Breast epithelium (tissue), 4 donors: Measurements from ENCODE around the gene IVD. TPM values are rescaled to one million over a fixed set of nuclear protein-coding genes. Genes with fewer than 3 reads are reported as not detected.
A peak's percentile ranks its signal among the peaks of the same experiment; 100 is the strongest.

ENCODE experiments used
- DNase-seq, 2 donors: peaks; one replicate each; pipeline ENCODE4 v3.0.0-alpha.2; 2019; ENCODE audit warnings: low spot score in 2 of 2
- H3K27ac ChIP-seq, 2 donors: fragments of 200-600 bp; sonication (generic) in 1 of 2; one replicate each; pipeline ENCODE4 v1.5.1; 2016 to 2019; ENCODE audit warnings: mild to moderate bottlenecking in 1 of 2
- H3K27me3 ChIP-seq, 2 donors: fragments of 200-600 bp; sonication (generic) in 1 of 2; one replicate each; pipeline versions ENCODE4 v1.5.1 to v1.6.0; 2017 to 2019; ENCODE audit warnings: control low read depth in 1 of 2, mild to moderate bottlenecking in 1 of 2
- H3K36me3 ChIP-seq: fragments of 200-600 bp; one replicate; pipeline ENCODE4 v1.5.1; 2019
- H3K4me1 ChIP-seq, 2 donors: fragments of 200-600 bp; sonication (generic); one replicate each; pipeline ENCODE4 v1.5.1; 2016 to 2019; ENCODE audit warnings: control low read depth in 1 of 2
- H3K4me3 ChIP-seq, 3 donors: fragments of 200-600 bp; sonication (generic); 1 replicate in 2 of 3; 2 replicates in 1 of 3; pipeline ENCODE4 v1.5.1; 2016 to 2019; ENCODE audit warnings: mild to moderate bottlenecking in 3 of 3, moderate library complexity in 2 of 3
- H3K9me3 ChIP-seq, 2 donors: fragments of 200-600 bp; sonication (generic) in 1 of 2; one replicate each; pipeline ENCODE4 v1.5.1; 2016 to 2019; ENCODE audit warnings: control low read depth in 1 of 2
- POLR2A ChIP-seq: fragments of 450-650 bp; IDR thresholded peaks from one replicate; pipeline ENCODE4 v1.6.1; 2016; ENCODE audit warnings: antibody characterized with exemption, mild to moderate bottlenecking, moderate library complexity
- POLR2AphosphoS5 ChIP-seq, 3 donors: sonication (generic); formaldehyde crosslinking; IDR thresholded peaks; one replicate each; pipeline ENCODE4 v1.6.1; 2017; ENCODE audit warnings: antibody characterized with exemption in 3 of 3
- intact Hi-C: fragments of 100-400 bp; cut with DNase I; formaldehyde crosslinking; loops from one replicate; pipeline ENCODE4 v1.15.1; 2023; ENCODE audit warnings: low total_unique reads
- total RNA-seq, 3 donors: library from RNA; depleted of rRNA; stranded (reverse); fragments of >200 nt; gene quantifications; one replicate each; pipeline ENCODE4 v1.1.0, GENCODE V29; 2016
- TF ChIP-seq, protein P1 (sequence below), 3 donors: fragments of 450-650 bp; IDR thresholded peaks; one replicate each; pipeline ENCODE4 v1.5.1; 2016 to 2017; ENCODE audit warnings: antibody characterized with exemption in 3 of 3, mild to moderate bottlenecking in 3 of 3, moderate library complexity in 3 of 3

IVD gene
- total RNA-seq, 3 donors from 2014 or later = 43.8 to 72.7 (median 62.6) TPM

DNA sequence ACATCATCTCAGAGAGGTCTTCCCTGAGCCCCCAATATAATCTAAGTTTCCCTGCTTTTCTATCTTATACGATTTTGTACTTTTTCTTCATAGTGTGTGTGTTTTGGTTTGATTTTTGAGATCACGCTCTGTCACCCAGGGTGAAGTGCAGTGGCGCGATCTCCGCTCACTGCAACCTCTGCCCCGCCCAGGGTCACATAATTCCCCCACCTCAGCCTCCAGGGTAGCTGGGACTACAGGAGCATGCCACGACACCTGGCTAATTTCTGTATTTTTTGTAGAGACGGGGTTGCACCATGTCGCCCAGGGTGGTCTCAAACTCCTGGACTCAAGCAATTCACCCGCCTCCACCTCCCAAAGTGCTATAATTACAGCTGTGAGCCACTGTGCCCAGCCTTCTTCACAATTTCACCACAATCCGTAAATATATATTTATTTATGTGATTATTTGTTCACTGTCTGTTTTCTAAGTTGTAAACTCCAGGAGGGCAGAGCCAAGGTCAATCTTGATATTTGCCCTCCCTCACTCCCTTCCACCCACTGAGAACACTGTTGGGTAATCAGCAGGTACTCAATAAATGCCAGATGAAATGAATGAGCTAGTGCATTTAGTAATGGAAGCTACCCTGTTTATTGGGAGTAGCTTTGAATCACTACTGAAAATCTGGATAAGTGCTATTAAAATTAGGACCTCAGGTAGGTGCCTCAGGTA lies 23.6 kb upstream of the IVD start:
- Histone ChIP-seq H3K4me3 (no peak overlapping the region), H3K4me1 (peaks cover 0 to 5% of the 10 kb centered on the region in 2 donors), H3K9me3 (no peaks in the 10 kb centered on the region), H3K27me3 (no peaks in the 10 kb centered on the region), H3K36me3 (no peaks in the 10 kb centered on the region), H3K27ac (peak overlapping the region in 1 of 2 donors; percentile 58)
- no peak for TF ChIP-seq POLR2AphosphoS5 (IDR thresholded peaks at IDR 0.05)
- no peak for TF ChIP-seq POLR2A
- TF ChIP-seq, protein P1, sequence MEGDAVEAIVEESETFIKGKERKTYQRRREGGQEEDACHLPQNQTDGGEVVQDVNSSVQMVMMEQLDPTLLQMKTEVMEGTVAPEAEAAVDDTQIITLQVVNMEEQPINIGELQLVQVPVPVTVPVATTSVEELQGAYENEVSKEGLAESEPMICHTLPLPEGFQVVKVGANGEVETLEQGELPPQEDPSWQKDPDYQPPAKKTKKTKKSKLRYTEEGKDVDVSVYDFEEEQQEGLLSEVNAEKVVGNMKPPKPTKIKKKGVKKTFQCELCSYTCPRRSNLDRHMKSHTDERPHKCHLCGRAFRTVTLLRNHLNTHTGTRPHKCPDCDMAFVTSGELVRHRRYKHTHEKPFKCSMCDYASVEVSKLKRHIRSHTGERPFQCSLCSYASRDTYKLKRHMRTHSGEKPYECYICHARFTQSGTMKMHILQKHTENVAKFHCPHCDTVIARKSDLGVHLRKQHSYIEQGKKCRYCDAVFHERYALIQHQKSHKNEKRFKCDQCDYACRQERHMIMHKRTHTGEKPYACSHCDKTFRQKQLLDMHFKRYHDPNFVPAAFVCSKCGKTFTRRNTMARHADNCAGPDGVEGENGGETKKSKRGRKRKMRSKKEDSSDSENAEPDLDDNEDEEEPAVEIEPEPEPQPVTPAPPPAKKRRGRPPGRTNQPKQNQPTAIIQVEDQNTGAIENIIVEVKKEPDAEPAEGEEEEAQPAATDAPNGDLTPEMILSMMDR (IDR thresholded peaks at IDR 0.05) = no peak
- intact Hi-C loops = no loop called here
- DNase-seq = no peak

DNA sequence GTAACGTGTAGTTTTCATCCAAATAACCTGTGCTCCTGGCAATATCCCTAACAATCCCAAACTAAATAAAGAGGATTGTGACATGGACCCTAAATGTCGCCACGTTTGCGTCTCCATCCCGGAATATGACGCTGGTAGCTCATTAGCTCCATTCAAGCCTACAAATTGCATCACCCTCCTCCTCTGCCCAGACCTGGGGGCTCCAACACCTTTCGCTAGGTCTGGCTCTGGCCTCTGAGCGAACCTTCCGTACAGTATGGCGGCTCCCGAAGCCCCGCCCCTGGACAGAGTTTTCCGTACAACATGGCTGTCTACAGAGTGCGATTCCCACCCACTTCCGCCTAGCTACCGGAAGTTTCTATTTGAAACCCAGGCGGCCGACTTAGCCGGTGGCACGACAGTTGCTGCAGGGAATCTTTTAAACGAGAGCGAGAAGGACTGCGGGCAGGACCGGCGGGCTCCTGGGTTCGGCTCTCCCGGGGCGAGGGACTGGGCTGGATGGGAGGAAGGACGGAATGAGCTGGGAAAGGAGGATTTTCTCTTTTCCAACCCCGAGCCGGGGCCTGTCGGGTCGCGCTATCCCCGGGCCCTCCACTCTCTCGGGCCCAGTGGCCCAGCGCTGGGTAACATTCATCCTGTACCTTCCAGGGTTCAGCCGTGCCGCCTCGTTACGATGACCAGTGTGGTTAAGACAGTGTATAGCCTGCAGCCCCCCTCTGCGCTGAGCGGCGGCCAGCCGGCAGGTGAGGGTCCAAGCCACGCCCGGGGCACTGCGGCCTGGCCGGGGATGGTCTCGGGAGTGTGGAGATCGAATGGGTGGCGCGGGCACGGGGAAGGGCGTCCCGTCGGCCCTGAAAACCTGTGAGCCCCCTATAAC lies 22.8 kb upstream of the IVD start, which contains the start of gene KNSTRN:
KNSTRN (plus strand) TSS at position 142 of the 877 bp plus-strand sequence; CDS start at position 257, 115 bp downstream.
- Histone ChIP-seq H3K4me3 (peak within 1 kb of the TSS; percentile 88 to 92 (median 89)), H3K27ac (peak within 1 kb of the TSS; percentile 23 to 58), H3K4me1 (peaks cover 0 to 5% of the 10 kb centered on the region in 2 donors), H3K36me3 (no peaks in the 10 kb centered on the region), H3K9me3 (no peaks in the 10 kb centered on the region), H3K27me3 (no peaks in the 10 kb centered on the region)
- TF ChIP-seq POLR2AphosphoS5 (IDR thresholded peaks at IDR 0.05) = peak in 2 of 3 donors; percentile 20 to 50
- TF ChIP-seq, protein P1 (IDR thresholded peaks at IDR 0.05) = no peak
- intact Hi-C loops = no loop called here
- DNase-seq = peak; percentile 86

DNA sequence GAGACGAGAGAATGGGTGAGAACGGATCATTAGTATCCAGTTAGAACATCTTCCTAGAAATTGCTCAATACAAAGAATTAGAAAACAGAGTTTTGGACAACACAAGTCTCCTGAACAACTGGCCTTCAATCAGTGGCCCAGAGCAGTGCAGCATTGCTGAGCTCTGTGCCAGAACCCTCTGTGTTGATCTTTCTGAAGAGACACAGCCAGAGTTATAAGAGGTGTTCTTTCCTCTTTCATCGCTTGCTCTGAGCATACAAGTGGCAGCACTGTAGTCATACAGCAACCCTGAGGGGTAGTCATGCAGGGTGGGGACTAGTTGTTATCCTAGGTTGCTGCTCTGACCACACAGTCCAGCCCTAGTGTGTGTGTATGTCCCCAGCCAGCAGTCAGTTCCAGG lies 19.1 kb upstream of the IVD start:
- intact Hi-C loops = no loop called here
- Histone ChIP-seq H3K27me3 (no peaks in the 10 kb centered on the region), H3K4me3 (no peak overlapping the region), H3K36me3 (no peaks in the 10 kb centered on the region), H3K27ac (no peak overlapping the region), H3K4me1 (peaks cover 0 to 5% of the 10 kb centered on the region in 2 donors), H3K9me3 (no peaks in the 10 kb centered on the region)
- TF ChIP-seq, protein P1 (IDR thresholded peaks at IDR 0.05) = no peak
- no peak for TF ChIP-seq POLR2AphosphoS5 (IDR thresholded peaks at IDR 0.05)
- no peak for TF ChIP-seq POLR2A
- no peak for DNase-seq

DNA sequence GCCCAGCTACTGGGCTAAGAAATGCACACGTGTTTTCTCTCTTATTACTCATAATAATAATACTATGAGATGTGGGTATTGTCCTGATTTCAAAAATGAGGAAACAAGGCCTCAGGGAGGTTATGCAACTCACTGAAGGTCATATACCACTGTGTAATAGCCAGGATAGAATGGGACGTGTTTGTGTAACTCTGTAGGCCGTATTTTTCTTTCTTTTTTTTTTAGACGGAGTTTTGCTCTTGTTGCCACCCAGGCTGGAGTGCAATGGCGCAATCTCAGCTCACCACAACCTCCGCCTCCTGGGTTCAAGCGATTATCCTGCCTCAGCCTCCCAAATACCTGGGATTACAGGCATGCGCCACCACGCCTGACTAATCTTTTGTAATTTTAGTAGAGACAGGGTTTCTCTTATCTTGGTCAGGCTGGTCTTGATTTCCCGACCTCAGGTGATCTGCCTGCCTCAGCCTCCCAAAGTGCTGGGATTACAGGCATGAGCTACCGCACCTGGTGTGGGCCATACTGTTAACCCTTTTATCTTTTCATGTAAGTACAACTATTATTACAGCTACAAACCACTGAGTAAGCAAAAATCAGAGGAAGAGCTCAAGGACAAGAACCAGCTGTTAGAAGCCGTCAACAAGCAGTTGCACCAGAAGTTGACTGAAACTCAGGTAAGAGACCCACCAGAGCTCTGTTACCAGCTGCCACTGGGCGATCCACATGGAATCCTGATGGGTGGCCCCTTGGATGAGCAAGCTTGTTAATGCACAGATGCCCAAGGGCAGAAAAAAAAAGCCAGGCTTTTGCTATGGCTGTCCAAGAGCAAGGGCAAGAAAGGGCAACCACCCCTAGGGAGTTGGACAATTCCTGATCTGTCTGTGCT lies 16.4 kb upstream of the IVD start:
- no peak for TF ChIP-seq POLR2AphosphoS5 (IDR thresholded peaks at IDR 0.05)
- TF ChIP-seq POLR2A = no peak
- TF ChIP-seq, protein P1 (IDR thresholded peaks at IDR 0.05) = no peak
- H3K36me3 ChIP-seq = no peaks in the 10 kb centered on the region

More for the DNA sequence above, 16.4 kb upstream of the IVD start:
- no peak for DNase-seq
- no peak overlapping the region for H3K4me3 ChIP-seq
- no peaks in the 10 kb centered on the region for H3K4me1 ChIP-seq
- H3K27ac ChIP-seq = peak overlapping the region in 1 of 2 donors; percentile 54
- no peaks in the 10 kb centered on the region for H3K27me3 ChIP-seq
- no peaks in the 10 kb centered on the region for H3K9me3 ChIP-seq
- intact Hi-C loops = no loop called here
